ENCODE measurements around the gene DNM3.

DNA sequence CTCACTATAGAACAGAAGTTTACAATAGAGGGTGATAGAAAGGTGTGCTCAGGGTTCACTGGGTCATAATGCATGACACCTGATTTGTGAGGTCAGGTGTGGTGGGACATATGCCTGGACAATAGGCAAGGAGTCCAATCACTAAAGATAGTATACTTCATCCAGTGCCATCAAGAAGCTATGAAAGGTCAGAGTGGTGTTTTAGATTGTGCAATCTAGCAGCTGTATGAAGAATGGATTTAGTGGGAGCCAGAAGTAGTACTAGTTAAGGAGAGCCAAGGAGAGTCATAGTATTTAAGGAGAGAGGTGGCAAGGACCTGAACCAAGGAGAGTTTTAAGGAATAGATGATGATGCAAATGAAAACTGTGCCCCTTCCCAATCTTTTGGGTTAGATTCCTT, 498.5 kb downstream of the DNM3 start:
- TF ChIP-seq, protein P1, sequence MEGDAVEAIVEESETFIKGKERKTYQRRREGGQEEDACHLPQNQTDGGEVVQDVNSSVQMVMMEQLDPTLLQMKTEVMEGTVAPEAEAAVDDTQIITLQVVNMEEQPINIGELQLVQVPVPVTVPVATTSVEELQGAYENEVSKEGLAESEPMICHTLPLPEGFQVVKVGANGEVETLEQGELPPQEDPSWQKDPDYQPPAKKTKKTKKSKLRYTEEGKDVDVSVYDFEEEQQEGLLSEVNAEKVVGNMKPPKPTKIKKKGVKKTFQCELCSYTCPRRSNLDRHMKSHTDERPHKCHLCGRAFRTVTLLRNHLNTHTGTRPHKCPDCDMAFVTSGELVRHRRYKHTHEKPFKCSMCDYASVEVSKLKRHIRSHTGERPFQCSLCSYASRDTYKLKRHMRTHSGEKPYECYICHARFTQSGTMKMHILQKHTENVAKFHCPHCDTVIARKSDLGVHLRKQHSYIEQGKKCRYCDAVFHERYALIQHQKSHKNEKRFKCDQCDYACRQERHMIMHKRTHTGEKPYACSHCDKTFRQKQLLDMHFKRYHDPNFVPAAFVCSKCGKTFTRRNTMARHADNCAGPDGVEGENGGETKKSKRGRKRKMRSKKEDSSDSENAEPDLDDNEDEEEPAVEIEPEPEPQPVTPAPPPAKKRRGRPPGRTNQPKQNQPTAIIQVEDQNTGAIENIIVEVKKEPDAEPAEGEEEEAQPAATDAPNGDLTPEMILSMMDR (IDR thresholded peaks at IDR 0.05; ENCODE audit: low read length), result no peak
- TF ChIP-seq EZH2 (optimal IDR thresholded peaks at IDR 0.05; ENCODE audit: low read depth, low read length), result no peak
